Measurements from ENCODE around the gene VCL.

The VCL gene

GRCh38 chr10:74123081-74123480 is 125.2 kb downstream of the VCL start:
- no peak for TF ChIP-seq TCF12 (IDR thresholded peaks at IDR 0.05; ENCODE audit: low read depth)
- no peak for TF ChIP-seq FOXM1 (IDR thresholded peaks at IDR 0.05; ENCODE audit: borderline replicate concordance, low read depth)
- TF ChIP-seq TEAD4 (IDR thresholded peaks at IDR 0.05) = no peak
- no peak for TF ChIP-seq EGR1 (IDR thresholded peaks at IDR 0.05)
- TF ChIP-seq MAX (IDR thresholded peaks at IDR 0.05) = no peak
- TF ChIP-seq TAF1 (IDR thresholded peaks at IDR 0.05; ENCODE audit: low read depth) = no peak
- TF ChIP-seq, protein P1, sequence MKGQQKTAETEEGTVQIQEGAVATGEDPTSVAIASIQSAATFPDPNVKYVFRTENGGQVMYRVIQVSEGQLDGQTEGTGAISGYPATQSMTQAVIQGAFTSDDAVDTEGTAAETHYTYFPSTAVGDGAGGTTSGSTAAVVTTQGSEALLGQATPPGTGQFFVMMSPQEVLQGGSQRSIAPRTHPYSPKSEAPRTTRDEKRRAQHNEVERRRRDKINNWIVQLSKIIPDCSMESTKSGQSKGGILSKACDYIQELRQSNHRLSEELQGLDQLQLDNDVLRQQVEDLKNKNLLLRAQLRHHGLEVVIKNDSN (IDR thresholded peaks at IDR 0.05) = no peak
- no peak for TF ChIP-seq YY1 (IDR thresholded peaks at IDR 0.05; ENCODE audit: low read depth)
- no peak for TF ChIP-seq EP300 (IDR thresholded peaks at IDR 0.05; ENCODE audit: borderline replicate concordance)
- TF ChIP-seq CREB1 (IDR thresholded peaks at IDR 0.05; ENCODE audit: low read depth) = no peak
- TF ChIP-seq ZBTB7A (IDR thresholded peaks at IDR 0.05; ENCODE audit: low read depth) = no peak
- no peak for TF ChIP-seq NFIC (IDR thresholded peaks at IDR 0.05)
- no peak for TF ChIP-seq RAD21 (IDR thresholded peaks at IDR 0.05; ENCODE audit: low read depth)

- no peak for TF ChIP-seq FOXM1 (IDR thresholded peaks at IDR 0.05; ENCODE audit: borderline replicate concordance, low read depth)
- TF ChIP-seq CREB1 (IDR thresholded peaks at IDR 0.05; ENCODE audit: low read depth) = no peak
- TF ChIP-seq EGR1 (IDR thresholded peaks at IDR 0.05) = no peak
- no peak for TF ChIP-seq ZBTB7A (IDR thresholded peaks at IDR 0.05; ENCODE audit: low read depth)
- no peak for TF ChIP-seq NFIC (IDR thresholded peaks at IDR 0.05)
- TF ChIP-seq, protein P1 (IDR thresholded peaks at IDR 0.05) = no peak
- no peak for TF ChIP-seq TCF12 (IDR thresholded peaks at IDR 0.05; ENCODE audit: low read depth)
- TF ChIP-seq CEBPB (IDR thresholded peaks at IDR 0.05) = no peak
- no peak for TF ChIP-seq TEAD4 (IDR thresholded peaks at IDR 0.05)
- no peak for TF ChIP-seq YY1 (IDR thresholded peaks at IDR 0.05; ENCODE audit: low read depth)
- no peak for TF ChIP-seq RAD21 (IDR thresholded peaks at IDR 0.05; ENCODE audit: low read depth)
- TF ChIP-seq, protein P2, sequence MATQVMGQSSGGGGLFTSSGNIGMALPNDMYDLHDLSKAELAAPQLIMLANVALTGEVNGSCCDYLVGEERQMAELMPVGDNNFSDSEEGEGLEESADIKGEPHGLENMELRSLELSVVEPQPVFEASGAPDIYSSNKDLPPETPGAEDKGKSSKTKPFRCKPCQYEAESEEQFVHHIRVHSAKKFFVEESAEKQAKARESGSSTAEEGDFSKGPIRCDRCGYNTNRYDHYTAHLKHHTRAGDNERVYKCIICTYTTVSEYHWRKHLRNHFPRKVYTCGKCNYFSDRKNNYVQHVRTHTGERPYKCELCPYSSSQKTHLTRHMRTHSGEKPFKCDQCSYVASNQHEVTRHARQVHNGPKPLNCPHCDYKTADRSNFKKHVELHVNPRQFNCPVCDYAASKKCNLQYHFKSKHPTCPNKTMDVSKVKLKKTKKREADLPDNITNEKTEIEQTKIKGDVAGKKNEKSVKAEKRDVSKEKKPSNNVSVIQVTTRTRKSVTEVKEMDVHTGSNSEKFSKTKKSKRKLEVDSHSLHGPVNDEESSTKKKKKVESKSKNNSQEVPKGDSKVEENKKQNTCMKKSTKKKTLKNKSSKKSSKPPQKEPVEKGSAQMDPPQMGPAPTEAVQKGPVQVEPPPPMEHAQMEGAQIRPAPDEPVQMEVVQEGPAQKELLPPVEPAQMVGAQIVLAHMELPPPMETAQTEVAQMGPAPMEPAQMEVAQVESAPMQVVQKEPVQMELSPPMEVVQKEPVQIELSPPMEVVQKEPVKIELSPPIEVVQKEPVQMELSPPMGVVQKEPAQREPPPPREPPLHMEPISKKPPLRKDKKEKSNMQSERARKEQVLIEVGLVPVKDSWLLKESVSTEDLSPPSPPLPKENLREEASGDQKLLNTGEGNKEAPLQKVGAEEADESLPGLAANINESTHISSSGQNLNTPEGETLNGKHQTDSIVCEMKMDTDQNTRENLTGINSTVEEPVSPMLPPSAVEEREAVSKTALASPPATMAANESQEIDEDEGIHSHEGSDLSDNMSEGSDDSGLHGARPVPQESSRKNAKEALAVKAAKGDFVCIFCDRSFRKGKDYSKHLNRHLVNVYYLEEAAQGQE (IDR thresholded peaks at IDR 0.05; ENCODE audit: low read depth) = no peak
Measured at GRCh38 chr10:74133923-74134820, 136.3 kb downstream of the VCL start.

- no peak for TF ChIP-seq NFIC (IDR thresholded peaks at IDR 0.05)
- TF ChIP-seq ZBTB7A (IDR thresholded peaks at IDR 0.05; ENCODE audit: low read depth) = no peak
- no peak for TF ChIP-seq CEBPB (IDR thresholded peaks at IDR 0.05)
- no peak for TF ChIP-seq EP300 (IDR thresholded peaks at IDR 0.05; ENCODE audit: borderline replicate concordance)
- TF ChIP-seq FOXM1 (IDR thresholded peaks at IDR 0.05; ENCODE audit: borderline replicate concordance, low read depth) = no peak
- TF ChIP-seq TEAD4 (IDR thresholded peaks at IDR 0.05) = no peak
- TF ChIP-seq, protein P1 (IDR thresholded peaks at IDR 0.05) = no peak
- TF ChIP-seq TCF12 (IDR thresholded peaks at IDR 0.05; ENCODE audit: low read depth) = no peak
- TF ChIP-seq YY1 (IDR thresholded peaks at IDR 0.05; ENCODE audit: low read depth) = no peak
- TF ChIP-seq EGR1 (IDR thresholded peaks at IDR 0.05) = no peak
Measured at GRCh38 chr10:74135452-74135851, 137.5 kb downstream of the VCL start.

GRCh38 chr10:74137992-74138391 is 140.1 kb downstream of the VCL start:
- no peak for TF ChIP-seq YY1 (IDR thresholded peaks at IDR 0.05; ENCODE audit: low read depth)
- no peak for TF ChIP-seq RAD21 (IDR thresholded peaks at IDR 0.05; ENCODE audit: low read depth)
- no peak for TF ChIP-seq TAF1 (IDR thresholded peaks at IDR 0.05; ENCODE audit: low read depth)

GRCh38 chr10:74139981-74140380 is 142.1 kb downstream of the VCL start:
- no peak for TF ChIP-seq TEAD4 (IDR thresholded peaks at IDR 0.05)
- no peak for TF ChIP-seq TCF12 (IDR thresholded peaks at IDR 0.05; ENCODE audit: low read depth)
- TF ChIP-seq TAF1 (IDR thresholded peaks at IDR 0.05; ENCODE audit: low read depth) = no peak
- no peak for TF ChIP-seq FOXM1 (IDR thresholded peaks at IDR 0.05; ENCODE audit: borderline replicate concordance, low read depth)
- no peak for TF ChIP-seq CREB1 (IDR thresholded peaks at IDR 0.05; ENCODE audit: low read depth)
- no peak for TF ChIP-seq YY1 (IDR thresholded peaks at IDR 0.05; ENCODE audit: low read depth)
- no peak for TF ChIP-seq ZBTB7A (IDR thresholded peaks at IDR 0.05; ENCODE audit: low read depth)
- no peak for TF ChIP-seq RAD21 (IDR thresholded peaks at IDR 0.05; ENCODE audit: low read depth)
- TF ChIP-seq EGR1 (IDR thresholded peaks at IDR 0.05) = no peak

- TF ChIP-seq RAD21 (IDR thresholded peaks at IDR 0.05; ENCODE audit: low read depth) (no peak), TCF12 (IDR thresholded peaks at IDR 0.05; ENCODE audit: low read depth) (no peak), NFIC (IDR thresholded peaks at IDR 0.05) (no peak), EP300 (IDR thresholded peaks at IDR 0.05; ENCODE audit: borderline replicate concordance) (no peak), ZBTB7A (IDR thresholded peaks at IDR 0.05; ENCODE audit: low read depth) (no peak)
Measured at GRCh38 chr10:74140553-74140952, 142.6 kb downstream of the VCL start.

GRCh38 chr10:74145133-74145532 is 147.2 kb downstream of the VCL start:
- no peak for TF ChIP-seq ZBTB7A (IDR thresholded peaks at IDR 0.05; ENCODE audit: low read depth)
- TF ChIP-seq RAD21 (IDR thresholded peaks at IDR 0.05; ENCODE audit: low read depth) = no peak
- TF ChIP-seq EGR1 (IDR thresholded peaks at IDR 0.05) = no peak
